Panc1 (cell line): Measurements from ENCODE around the gene THBS2. TPM values are rescaled to one million over a fixed set of nuclear protein-coding genes. Genes with fewer than 3 reads are reported as not detected.

Experiments
- ATAC-seq: fragments of 200-7000 bp; cut with Tn5 transposase; 2 replicates; pipeline ENCODE4 v1.9.1; 2020; ENCODE audit warnings: mild to moderate bottlenecking, moderate library complexity
- BruUV-seq: library from RNA; stranded (reverse); fragments of 400-500 nt; replicated peaks from 2 replicates; lab custom pipeline; 2021; lab: Mats Ljungman, UMichigan
- CTCF ChIA-PET: fragments of 300-600 bp; sonication (Branson Sonifier 250); formaldehyde crosslinking; loops from one replicate; lab custom pipeline; 2022; ENCODE audit warnings: antibody characterized with exemption; lab: Charles Lee
- POLR2A ChIA-PET: fragments of 300-600 bp; sonication (Branson Sonifier 250); formaldehyde crosslinking; loops from one replicate; lab custom pipeline; 2022; ENCODE audit warnings: antibody characterized with exemption; lab: Charles Lee
- DNase-seq: peaks from one replicate; pipeline ENCODE4 v3.0.0-alpha.2; 2010; ENCODE audit warnings: low read depth, low spot score
- H3K27ac ChIP-seq: 2 replicates; pipeline ENCODE4 v1.5.1; 2011; ENCODE audit warnings: mild to moderate bottlenecking, low read length, inconsistent platforms
- H3K27me3 ChIP-seq: fragments of 200-500 bp; sonication (Bioruptor generic); 2 replicates; pipeline ENCODE4 v1.6.0; 2014; ENCODE audit warnings: low read length, inconsistent platforms; ENCODE audit not compliant: control insufficient read depth, insufficient read depth
- H3K36me3 ChIP-seq: fragments of 200-500 bp; sonication (Bioruptor generic); 2 replicates; pipeline ENCODE4 v1.5.1; 2014; ENCODE audit warnings: inconsistent platforms, mild to moderate bottlenecking, low read length, moderate library complexity; ENCODE audit not compliant: control insufficient read depth, insufficient read depth
- H3K4me1 ChIP-seq: 2 replicates; pipeline ENCODE4 v1.5.1; 2011; ENCODE audit warnings: inconsistent platforms, mild to moderate bottlenecking, low read length, moderate library complexity; ENCODE audit not compliant: control insufficient read depth, insufficient read depth
- H3K4me3 ChIP-seq, 2 experiments: 2 replicates each; pipeline ENCODE4 v1.5.1; 2011 to 2012; ENCODE audit warnings: low read depth in 2 of 2, low read length in 2 of 2, mild to moderate bottlenecking in 2 of 2, inconsistent platforms in 1 of 2, moderate library complexity in 1 of 2
- H3K9me3 ChIP-seq: fragments of 200-500 bp; sonication (Bioruptor generic); 2 replicates; pipeline ENCODE4 v1.5.1; 2014; ENCODE audit warnings: low read depth, mild to moderate bottlenecking, inconsistent platforms, low read length, moderate library complexity; ENCODE audit not compliant: control insufficient read depth, insufficient read depth
- CTCF ChIP-seq: fragments of 450-650 bp; IDR thresholded peaks from 2 replicates; pipeline ENCODE4 v1.5.1; 2017; ENCODE audit warnings: mild to moderate bottlenecking
- POLR2AphosphoS5 ChIP-seq: IDR thresholded peaks from 2 replicates; pipeline ENCODE4 v1.6.1; 2012; ENCODE audit warnings: mild to moderate bottlenecking, low read depth, low read length, moderate library complexity
- SIN3A ChIP-seq: IDR thresholded peaks from 2 replicates; pipeline ENCODE4 v1.6.1; 2012; ENCODE audit warnings: low read depth, mild to moderate bottlenecking, low read length, moderate library complexity, borderline replicate concordance; ENCODE audit not compliant: insufficient read depth
- TCF7L2 ChIP-seq: IDR thresholded peaks from 2 replicates; pipeline ENCODE4 v1.6.1; 2011; ENCODE audit warnings: mild to moderate bottlenecking, low read depth, low read length, inconsistent platforms
- in situ Hi-C: cut with HindIII; loops from 2 replicates; pipeline ENCODE4 v1.10.0; 2016; ENCODE audit warnings: low sequenced_read_pairs, low pct_unique_long_range_greater_than_20kb
- intact Hi-C: fragments of 100-400 bp; cut with micrococcal nuclease; formaldehyde crosslinking; loops from one replicate; pipeline ENCODE4 v1.10.0; 2022; ENCODE audit not compliant: unreplicated experiment
- total RNA-seq: library from RNA; stranded (reverse); gene quantifications from one replicate; pipeline ENCODE4 v1.2.1, GENCODE V29; 2021; ENCODE audit not compliant: unreplicated experiment
- TF ChIP-seq, protein P1 (sequence below), 2 experiments: IDR thresholded peaks; 2 replicates each; pipeline ENCODE4 v1.6.1; 2011 to 2012; ENCODE audit warnings: low read depth in 2 of 2, control low read depth in 1 of 2, low read length in 1 of 2, mild to moderate bottlenecking in 1 of 2, moderate library complexity in 1 of 2; ENCODE audit not compliant: insufficient read depth in 1 of 2

The THBS2 gene
- total RNA-seq, 1 experiment from 2014 or later = 0.05 TPM

GRCh38 chr6:169266261-169266660, 12.6 kb upstream of the THBS2 start:
- ChIA-PET CTCF (no interaction called here), POLR2A (no interaction called here)
- DNase-seq (no peak), ATAC-seq (no peak)
- in situ Hi-C loops (no loop called here), intact Hi-C loops (no loop called here)
- Histone ChIP-seq H3K9me3 (no peaks in the 10 kb centered on the region), H3K27me3 (no peaks in the 10 kb centered on the region), H3K27ac (no peak overlapping the region), H3K4me1 (no peaks in the 10 kb centered on the region), H3K4me3 (no peak overlapping the region), H3K36me3 (no peaks in the 10 kb centered on the region)
- no peak for TF ChIP-seq POLR2AphosphoS5
- TF ChIP-seq, protein P1, sequence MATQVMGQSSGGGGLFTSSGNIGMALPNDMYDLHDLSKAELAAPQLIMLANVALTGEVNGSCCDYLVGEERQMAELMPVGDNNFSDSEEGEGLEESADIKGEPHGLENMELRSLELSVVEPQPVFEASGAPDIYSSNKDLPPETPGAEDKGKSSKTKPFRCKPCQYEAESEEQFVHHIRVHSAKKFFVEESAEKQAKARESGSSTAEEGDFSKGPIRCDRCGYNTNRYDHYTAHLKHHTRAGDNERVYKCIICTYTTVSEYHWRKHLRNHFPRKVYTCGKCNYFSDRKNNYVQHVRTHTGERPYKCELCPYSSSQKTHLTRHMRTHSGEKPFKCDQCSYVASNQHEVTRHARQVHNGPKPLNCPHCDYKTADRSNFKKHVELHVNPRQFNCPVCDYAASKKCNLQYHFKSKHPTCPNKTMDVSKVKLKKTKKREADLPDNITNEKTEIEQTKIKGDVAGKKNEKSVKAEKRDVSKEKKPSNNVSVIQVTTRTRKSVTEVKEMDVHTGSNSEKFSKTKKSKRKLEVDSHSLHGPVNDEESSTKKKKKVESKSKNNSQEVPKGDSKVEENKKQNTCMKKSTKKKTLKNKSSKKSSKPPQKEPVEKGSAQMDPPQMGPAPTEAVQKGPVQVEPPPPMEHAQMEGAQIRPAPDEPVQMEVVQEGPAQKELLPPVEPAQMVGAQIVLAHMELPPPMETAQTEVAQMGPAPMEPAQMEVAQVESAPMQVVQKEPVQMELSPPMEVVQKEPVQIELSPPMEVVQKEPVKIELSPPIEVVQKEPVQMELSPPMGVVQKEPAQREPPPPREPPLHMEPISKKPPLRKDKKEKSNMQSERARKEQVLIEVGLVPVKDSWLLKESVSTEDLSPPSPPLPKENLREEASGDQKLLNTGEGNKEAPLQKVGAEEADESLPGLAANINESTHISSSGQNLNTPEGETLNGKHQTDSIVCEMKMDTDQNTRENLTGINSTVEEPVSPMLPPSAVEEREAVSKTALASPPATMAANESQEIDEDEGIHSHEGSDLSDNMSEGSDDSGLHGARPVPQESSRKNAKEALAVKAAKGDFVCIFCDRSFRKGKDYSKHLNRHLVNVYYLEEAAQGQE (IDR thresholded peaks at IDR 0.05; ENCODE audit: insufficient read depth in 1 of 2, low read depth in 2 of 2, low read length in 1 of 2) = no peak
- no peak for TF ChIP-seq TCF7L2
- no peak for TF ChIP-seq CTCF
- TF ChIP-seq SIN3A = no peak
- BruUV-seq = no TSS peak

DNA sequence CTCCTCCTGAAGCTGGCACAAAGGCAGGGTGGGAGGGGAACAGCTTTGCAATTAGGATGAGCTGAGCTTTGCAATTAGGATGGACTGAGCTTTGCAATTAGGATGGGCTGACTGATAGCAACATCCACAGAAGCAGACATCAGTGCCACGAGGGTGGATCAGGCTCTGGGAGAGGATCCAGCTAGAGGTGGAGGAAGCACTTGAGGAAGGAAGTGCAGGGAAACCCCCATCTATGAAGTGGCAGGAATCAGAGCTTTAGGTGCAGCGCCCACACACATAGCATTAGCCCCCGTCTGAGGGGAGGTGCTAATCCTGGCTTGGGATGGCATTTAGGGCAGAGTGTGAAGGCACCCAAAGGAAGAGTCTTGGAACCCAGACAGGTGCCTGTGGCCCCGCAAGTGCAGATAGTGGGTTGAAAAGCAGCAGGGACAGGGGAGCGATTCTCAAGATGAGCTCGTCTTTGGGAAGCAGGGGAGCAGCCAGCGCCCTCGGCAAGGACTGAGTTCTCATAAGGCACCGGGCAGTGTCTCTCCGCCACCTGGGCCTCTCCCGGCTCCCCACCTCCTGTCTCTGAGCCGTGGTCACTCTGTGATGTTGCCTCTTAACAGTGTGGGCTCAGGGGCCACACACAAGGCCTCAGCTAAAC, 12.0 kb upstream of the THBS2 start:
- intact Hi-C loops = no loop called here
- in situ Hi-C loops = no loop called here
- ChIA-PET CTCF (no interaction called here), POLR2A (no interaction called here)
- Histone ChIP-seq H3K27me3 (no peaks in the 10 kb centered on the region), H3K27ac (no peak overlapping the region), H3K36me3 (no peaks in the 10 kb centered on the region), H3K9me3 (no peaks in the 10 kb centered on the region), H3K4me1 (no peaks in the 10 kb centered on the region), H3K4me3 (no peak overlapping the region)
- no peak for TF ChIP-seq POLR2AphosphoS5
- no peak for TF ChIP-seq SIN3A
- TF ChIP-seq CTCF = no peak
- TF ChIP-seq, protein P1 (IDR thresholded peaks at IDR 0.05; ENCODE audit: insufficient read depth in 1 of 2, low read depth in 2 of 2, low read length in 1 of 2) = no peak
- no peak for TF ChIP-seq TCF7L2
- ATAC-seq = no peak
- no TSS peak for BruUV-seq
- no peak for DNase-seq
